A673 (cell line): Measurements from ENCODE around the gene ICAM4. TPM values are rescaled to one million over a fixed set of nuclear protein-coding genes. Genes with fewer than 3 reads are reported as not detected.

ENCODE experiments used
- BruUV-seq: library from RNA; stranded (reverse); fragments of 400-500 nt; replicated peaks from 2 replicates; lab custom pipeline; 2021; lab: Mats Ljungman, UMichigan
- CTCF ChIA-PET: fragments of 300-600 bp; sonication (Branson Sonifier 250); formaldehyde crosslinking; loops from one replicate; lab custom pipeline; 2022; ENCODE audit warnings: antibody characterized with exemption; lab: Charles Lee
- POLR2A ChIA-PET: fragments of 300-600 bp; sonication (Branson Sonifier 250); formaldehyde crosslinking; loops from one replicate; lab custom pipeline; 2022; ENCODE audit warnings: antibody characterized with exemption; ENCODE audit not compliant: low non-redundant PET; lab: Charles Lee
- DNase-seq: peaks from one replicate; pipeline ENCODE4 v3.0.0-alpha.2; 2015; ENCODE audit warnings: low spot score
- H3K27ac ChIP-seq: fragments of 200-600 bp; sonication (generic); 2 replicates; pipeline ENCODE4 v1.5.1; 2016; ENCODE audit warnings: mixed run types, low read depth, mild to moderate bottlenecking, mixed read lengths, antibody characterized with exemption, low read length; ENCODE audit not compliant: poor library complexity, severe bottlenecking
- H3K27me3 ChIP-seq: fragments of 200-600 bp; sonication (generic); replicated peaks from 2 replicates; pipeline ENCODE4 v1.6.1; 2017; ENCODE audit warnings: mixed run types, low read depth, mild to moderate bottlenecking, mixed read lengths, antibody characterized with exemption, low read length; ENCODE audit not compliant: insufficient read depth, poor library complexity
- H3K36me3 ChIP-seq: fragments of 200-600 bp; sonication (generic); 2 replicates; pipeline ENCODE4 v1.6.1; 2016; ENCODE audit warnings: mixed run types, mild to moderate bottlenecking, mixed read lengths, antibody characterized with exemption, low read length; ENCODE audit not compliant: insufficient read depth, poor library complexity, severe bottlenecking
- H3K4me1 ChIP-seq: fragments of 200-600 bp; sonication (generic); 2 replicates; pipeline ENCODE4 v1.6.1; 2017; ENCODE audit warnings: mixed run types, mild to moderate bottlenecking, mixed read lengths, antibody characterized with exemption, low read length; ENCODE audit not compliant: insufficient read depth, poor library complexity, severe bottlenecking
- H3K4me3 ChIP-seq: fragments of 200-600 bp; sonication (generic); 2 replicates; pipeline ENCODE4 v1.5.1; 2016; ENCODE audit warnings: low read depth, mixed run types, mild to moderate bottlenecking, mixed read lengths, low read length; ENCODE audit not compliant: poor library complexity, severe bottlenecking
- H3K9me3 ChIP-seq: fragments of 200-600 bp; sonication (generic); 2 replicates; pipeline ENCODE4 v1.6.1; 2016; ENCODE audit warnings: mixed run types, low read depth, mild to moderate bottlenecking, mixed read lengths, antibody characterized with exemption, low read length; ENCODE audit not compliant: poor library complexity, severe bottlenecking
- EZH2 ChIP-seq: fragments of 200-600 bp; sonication (generic); IDR thresholded peaks from 2 replicates; pipeline ENCODE4 v1.6.1; 2017; ENCODE audit warnings: borderline replicate concordance, low read depth, mild to moderate bottlenecking, mixed read lengths, antibody characterized with exemption, low read length; ENCODE audit not compliant: poor library complexity, severe bottlenecking
- intact Hi-C: fragments of 100-400 bp; cut with micrococcal nuclease; formaldehyde crosslinking; loops from one replicate; pipeline ENCODE4 v1.10.0; 2022; ENCODE audit not compliant: unreplicated experiment
- total RNA-seq: library from RNA; stranded (reverse); gene quantifications from 2 replicates; pipeline ENCODE4 v1.2.3, GENCODE V29; 2021
- TF ChIP-seq, protein P1 (sequence below): fragments of 300-800, 200-600 bp; sonication (generic); conservative IDR thresholded peaks from 2 replicates; pipeline ENCODE4 v1.5.1; 2017; ENCODE audit warnings: low read depth, mild to moderate bottlenecking, antibody characterized with exemption, low read length, moderate library complexity, mixed read lengths

ICAM4 gene
- total RNA-seq, 1 experiment from 2014 or later, result 0.58 TPM

DNA sequence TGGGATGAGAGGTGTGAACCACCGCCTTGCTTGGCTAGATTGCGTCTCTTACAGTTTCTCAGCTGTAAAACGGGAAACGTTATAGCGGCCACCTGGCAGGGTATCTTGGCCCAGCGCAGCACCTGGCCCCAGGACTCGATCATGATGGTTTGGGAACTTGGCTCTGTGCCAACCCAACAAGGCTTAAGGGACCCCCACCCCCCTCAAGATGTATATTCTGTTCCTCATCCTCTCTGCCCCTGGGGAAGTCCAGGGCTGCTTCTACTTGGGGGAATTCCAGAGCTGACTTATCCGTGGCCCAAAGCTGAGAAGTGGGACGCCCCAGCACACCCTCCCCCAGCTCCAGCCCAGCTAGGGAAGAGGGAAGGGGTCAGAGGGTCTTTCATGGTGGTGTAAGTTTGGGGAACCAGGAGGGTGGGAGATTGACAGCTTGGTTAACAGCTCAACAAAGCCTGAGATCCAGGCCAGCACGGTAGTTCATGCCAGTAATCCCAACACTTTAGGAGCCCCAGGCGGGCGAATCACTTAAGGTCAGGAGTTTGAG lies 15.1 kb upstream of the ICAM4 start:
- no peak for TF ChIP-seq EZH2
- TF ChIP-seq, protein P1, sequence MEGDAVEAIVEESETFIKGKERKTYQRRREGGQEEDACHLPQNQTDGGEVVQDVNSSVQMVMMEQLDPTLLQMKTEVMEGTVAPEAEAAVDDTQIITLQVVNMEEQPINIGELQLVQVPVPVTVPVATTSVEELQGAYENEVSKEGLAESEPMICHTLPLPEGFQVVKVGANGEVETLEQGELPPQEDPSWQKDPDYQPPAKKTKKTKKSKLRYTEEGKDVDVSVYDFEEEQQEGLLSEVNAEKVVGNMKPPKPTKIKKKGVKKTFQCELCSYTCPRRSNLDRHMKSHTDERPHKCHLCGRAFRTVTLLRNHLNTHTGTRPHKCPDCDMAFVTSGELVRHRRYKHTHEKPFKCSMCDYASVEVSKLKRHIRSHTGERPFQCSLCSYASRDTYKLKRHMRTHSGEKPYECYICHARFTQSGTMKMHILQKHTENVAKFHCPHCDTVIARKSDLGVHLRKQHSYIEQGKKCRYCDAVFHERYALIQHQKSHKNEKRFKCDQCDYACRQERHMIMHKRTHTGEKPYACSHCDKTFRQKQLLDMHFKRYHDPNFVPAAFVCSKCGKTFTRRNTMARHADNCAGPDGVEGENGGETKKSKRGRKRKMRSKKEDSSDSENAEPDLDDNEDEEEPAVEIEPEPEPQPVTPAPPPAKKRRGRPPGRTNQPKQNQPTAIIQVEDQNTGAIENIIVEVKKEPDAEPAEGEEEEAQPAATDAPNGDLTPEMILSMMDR, result no peak
- intact Hi-C loops, result no loop called here
- ChIA-PET POLR2A (no interaction called here), CTCF (interaction anchor here (0.5 to 3.1 kb wide), 5 partner anchors 8 to 119 kb away, joined by 3 to 50 read pairs (median 4); no protein-coding TSS in a partner anchor)
- Histone ChIP-seq H3K36me3 (no peaks in the 10 kb centered on the region), H3K4me3 (no peak overlapping the region), H3K9me3 (no peaks in the 10 kb centered on the region), H3K27ac (no peak overlapping the region), H3K4me1 (peaks cover 6% of the 10 kb centered on the region), H3K27me3 (no peaks in the 10 kb centered on the region)
- no peak for DNase-seq
- no TSS peak for BruUV-seq

DNA sequence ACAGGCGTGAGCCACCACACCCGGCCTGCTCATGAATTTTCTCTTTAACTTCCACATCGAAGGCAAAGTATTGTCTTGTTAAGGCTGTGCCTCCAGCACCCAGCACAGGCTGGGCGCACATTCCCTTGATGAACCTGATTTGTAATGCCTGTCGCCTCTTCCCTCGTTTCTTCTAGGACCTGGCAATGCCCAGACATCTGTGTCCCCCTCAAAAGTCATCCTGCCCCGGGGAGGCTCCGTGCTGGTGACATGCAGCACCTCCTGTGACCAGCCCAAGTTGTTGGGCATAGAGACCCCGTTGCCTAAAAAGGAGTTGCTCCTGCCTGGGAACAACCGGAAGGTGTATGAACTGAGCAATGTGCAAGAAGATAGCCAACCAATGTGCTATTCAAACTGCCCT lies 12.2 kb upstream of the ICAM4 start:
- no peaks in the 10 kb centered on the region for H3K36me3 ChIP-seq
- no TSS peak for BruUV-seq
- DNase-seq, result no peak
- POLR2A ChIA-PET, result no interaction called here
- intact Hi-C loops, result no loop called here
- peaks cover 5% of the 10 kb centered on the region for H3K4me1 ChIP-seq
- no peak overlapping the region for H3K4me3 ChIP-seq
- H3K9me3 ChIP-seq, result no peaks in the 10 kb centered on the region
- CTCF ChIA-PET, result no interaction called here
- TF ChIP-seq EZH2, result no peak
- TF ChIP-seq, protein P1, result no peak
- no peaks in the 10 kb centered on the region for H3K27me3 ChIP-seq
- no peak overlapping the region for H3K27ac ChIP-seq

DNA sequence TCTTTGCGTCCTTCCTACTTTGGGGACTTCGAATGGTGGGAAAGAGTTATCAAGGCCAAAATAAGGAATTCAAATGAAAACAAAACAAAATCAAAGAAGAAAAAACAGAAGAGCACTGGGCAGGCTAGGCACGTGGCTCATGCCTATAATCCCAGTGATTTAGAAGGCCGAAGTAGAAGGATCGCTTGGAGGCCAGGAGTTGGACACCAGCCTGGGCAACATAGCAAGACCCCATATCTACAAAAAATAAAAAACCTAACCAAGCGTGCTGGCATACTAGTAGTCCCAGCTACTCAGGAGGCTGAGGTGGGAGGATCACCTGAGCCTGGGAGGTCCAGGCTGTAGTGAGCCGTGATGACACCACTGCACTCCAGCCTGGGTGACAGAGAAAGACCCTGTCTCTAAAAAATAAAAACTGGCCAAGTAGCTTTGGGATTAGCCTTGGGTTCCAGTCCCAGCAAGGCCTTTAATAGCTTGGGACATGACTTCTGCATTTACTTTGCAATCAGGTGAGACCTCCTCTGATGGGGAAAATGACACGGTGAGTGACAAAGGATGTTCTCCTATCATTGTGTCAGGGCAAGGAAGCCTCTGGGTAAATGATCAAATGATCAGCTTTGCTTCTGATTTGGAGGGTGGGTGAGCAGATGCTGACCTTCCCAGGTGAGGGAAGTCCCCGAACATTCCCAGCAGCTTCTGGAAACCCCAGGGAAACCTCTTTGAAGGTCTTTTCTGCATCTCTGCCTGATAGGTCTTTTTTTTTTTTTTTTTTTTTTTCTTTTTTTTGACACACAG lies 8.8 kb upstream of the ICAM4 start:
- Histone ChIP-seq H3K9me3 (no peaks in the 10 kb centered on the region), H3K4me3 (no peak overlapping the region), H3K27ac (no peak overlapping the region), H3K27me3 (no peaks in the 10 kb centered on the region), H3K36me3 (no peaks in the 10 kb centered on the region), H3K4me1 (no peaks in the 10 kb centered on the region)
- TF ChIP-seq EZH2, result no peak
- TF ChIP-seq, protein P1, result no peak
- ChIA-PET POLR2A (no interaction called here), CTCF (interaction anchor here (1.4 kb wide), 1 partner anchor 111 kb away, joined by 3 read pairs; no protein-coding TSS in a partner anchor)
- no TSS peak for BruUV-seq
- no peak for DNase-seq
- intact Hi-C loops, result no loop called here
